Measurements from ENCODE around the gene MAD1L1. TPM values are rescaled to one million over a fixed set of nuclear protein-coding genes. Genes with fewer than 3 reads are reported as not detected.

Gene MAD1L1
- total and polyA plus RNA-seq, 2 of the 8 experiments (the other 6 are each of a cell fraction or from before 2014, with no cell fraction given): 40.4 to 44.6 TPM

GRCh38 chr7:1988533-1988930, 244.2 kb downstream of the MAD1L1 start:
- Histone ChIP-seq H2BK12ac (ENCODE audit: low read depth, low read length) (no peak overlapping the region), H2AFZ (ENCODE audit: low read length) (no peak overlapping the region), H4K91ac (replicated peaks; ENCODE audit: insufficient read length, low read length) (no peak overlapping the region), H4K20me1 (replicated peaks in 1 of 2; ENCODE audit: control insufficient read depth in 1 of 2, insufficient read depth in 2 of 2, low read length in 2 of 2) (no peaks in the 10 kb centered on the region), H3K4me3 (ENCODE audit: extremely low read depth in 1 of 4, insufficient read depth in 2 of 4, low read depth in 3 of 4, low read length in 4 of 4) (no peak overlapping the region), H3K79me1 (ENCODE audit: low read depth, low read length) (no peaks in the 10 kb centered on the region), H3K56ac (replicated peaks; ENCODE audit: insufficient read length, low read depth, low read length) (no peak overlapping the region), H3K9me3 (ENCODE audit: insufficient read depth in 2 of 2, low read depth in 1 of 2, low read length in 1 of 2) (no peaks in the 10 kb centered on the region), H3K27me3 (replicated peaks in 1 of 4; ENCODE audit: control insufficient read depth in 3 of 4, extremely low read depth in 1 of 4, insufficient read depth in 3 of 4, low read length in 3 of 4) (no peaks in the 10 kb centered on the region), H2BK5ac (ENCODE audit: low read depth, low read length) (no peak overlapping the region), H2BK120ac (replicated peaks; ENCODE audit: low read depth, low read length) (no peak overlapping the region), H3K9ac (replicated peaks in 1 of 4; ENCODE audit: extremely low read depth in 1 of 4, low read depth in 3 of 4, low read length in 3 of 4) (no peak overlapping the region; a peak in 1 of 7 replicates), H3K79me2 (ENCODE audit: control insufficient read depth in 1 of 2, insufficient read depth in 2 of 2, low read length in 2 of 2) (no peaks in the 10 kb centered on the region), H4K5ac (ENCODE audit: insufficient read length, low read depth, low read length) (no peak overlapping the region), H3K4ac (replicated peaks; ENCODE audit: insufficient read length, low read depth, low read length) (no peak overlapping the region), H3K18ac (ENCODE audit: extremely low read depth, low read length) (no peak overlapping the region), H2BK20ac (ENCODE audit: low read length) (no peak overlapping the region), H3K27ac (ENCODE audit: low read depth, low read length) (no peak overlapping the region), H3K4me1 (replicated peaks in 1 of 4; ENCODE audit: control insufficient read depth in 3 of 4, insufficient read depth in 4 of 4, low read length in 3 of 4) (no peaks in the 10 kb centered on the region; a peak in 1 of 7 replicates), H2AK5ac (ENCODE audit: low read depth, low read length) (no peak overlapping the region), H3K14ac (ENCODE audit: insufficient read length) (no peak overlapping the region), H3K23ac (ENCODE audit: insufficient read length) (no peak overlapping the region), H3K36me3 (ENCODE audit: control insufficient read depth in 2 of 4, insufficient read depth in 4 of 4, low read length in 3 of 4) (no peaks in the 10 kb centered on the region), H2BK15ac (ENCODE audit: low read length) (no peak overlapping the region), H3K23me2 (ENCODE audit: low read depth, low read length) (no peaks in the 10 kb centered on the region; the same call in 1 of the 2 replicates), H4K8ac (ENCODE audit: extremely low read depth, insufficient read depth, low read length) (no peak overlapping the region; the same call in 1 of the 2 replicates), H3K4me2 (ENCODE audit: insufficient read depth in 1 of 2, low read depth in 2 of 2, low read length in 2 of 2) (no peak overlapping the region)
- DNase-seq (ENCODE audit: low read depth in 1 of 2, low spot score in 2 of 2) (no peak), FAIRE-seq (no peak)
- 95% methylated on average over 17 of the region's 17 CpGs; no CpG with 5 or more reads in 1 of the 2 experiments for WGBS, 2 experiments (ENCODE audit: extremely low coverage in 1 of 2, insufficient coverage in 1 of 2, insufficient read length in 1 of 2, insufficient replicate concordance in 2 of 2, low coverage in 1 of 2, low lambda C conversion rate in 2 of 2, missing lambda C conversion rate in 1 of 2)
- POLR2A ChIA-PET (ENCODE audit: partially characterized antibody): no interaction called here
- CTCF ChIA-PET (ENCODE audit: partially characterized antibody): no interaction called here
- no peak for TF ChIP-seq CHD1 (IDR thresholded peaks at IDR 0.05; ENCODE audit: low read depth, low read length)
- TF ChIP-seq BCL11A (IDR thresholded peaks at IDR 0.05; ENCODE audit: low read depth in 2 of 2, low read length in 2 of 2): no peak
- TF ChIP-seq TAF1 (IDR thresholded peaks at IDR 0.05; ENCODE audit: low read depth, low read length): no peak
- no peak for TF ChIP-seq RBBP5 (IDR thresholded peaks at IDR 0.05; ENCODE audit: borderline replicate concordance, low read depth, low read length)
- TF ChIP-seq ATF2 (IDR thresholded peaks at IDR 0.05; ENCODE audit: low read length): no peak
- TF ChIP-seq ATF3 (IDR thresholded peaks at IDR 0.05; ENCODE audit: insufficient read depth, low read depth, low read length): no peak
- no peak for TF ChIP-seq GTF2F1 (IDR thresholded peaks at IDR 0.05; ENCODE audit: borderline replicate concordance, low read depth, low read length)
- no peak for TF ChIP-seq KDM5A (IDR thresholded peaks at IDR 0.05; ENCODE audit: low read length)
- TF ChIP-seq NRF1 (IDR thresholded peaks at IDR 0.05; ENCODE audit: low read depth, low read length): no peak
- no peak for TF ChIP-seq POLR2A (IDR thresholded peaks at IDR 0.05; ENCODE audit: control extremely low read depth in 1 of 2, low read depth in 2 of 2, low read length in 2 of 2)
